GM19463 (cell line): ENCODE data around the gene ADAM11.

Experiments
- ATAC-seq: cut with Tn5 transposase; IDR thresholded peaks from one replicate; pipeline ENCODE4 v1.9.1; 2021; ENCODE audit warnings: mild to moderate bottlenecking, moderate library complexity; ENCODE audit not compliant: unreplicated experiment

Gene ADAM11

GRCh38 chr17:44775136-44775837 lies 16.5 kb downstream of the ADAM11 start:
- ATAC-seq: peak; percentile 91

GRCh38 chr17:44775838-44776621 lies 17.2 kb downstream of the ADAM11 start:
- peak; percentile 7 for ATAC-seq

- no peak for ATAC-seq
Measured at GRCh38 chr17:44776628-44777393, 18.0 kb downstream of the ADAM11 start.

- ATAC-seq: no peak
Measured at GRCh38 chr17:44777394-44778348, 18.9 kb downstream of the ADAM11 start.

- no peak for ATAC-seq
Measured at GRCh38 chr17:44778656-44779210, 19.9 kb downstream of the ADAM11 start.

- no peak for ATAC-seq
Measured at GRCh38 chr17:44779211-44780025, 20.6 kb downstream of the ADAM11 start.

GRCh38 chr17:44780161-44780560 lies 21.4 kb downstream of the ADAM11 start:
- ATAC-seq: no peak

- ATAC-seq: no peak
Measured at GRCh38 chr17:44780845-44781480, 22.2 kb downstream of the ADAM11 start.

- no peak for ATAC-seq
Measured at GRCh38 chr17:44781551-44782325, 22.9 kb downstream of the ADAM11 start.

GRCh38 chr17:44782326-44782850 lies 23.6 kb downstream of the ADAM11 start:
- ATAC-seq: no peak

GRCh38 chr17:44785921-44786320 lies 27.1 kb downstream of the ADAM11 start:
- no peak for ATAC-seq

- ATAC-seq: no peak
Measured at GRCh38 chr17:44786551-44787081, 27.8 kb downstream of the ADAM11 start.

GRCh38 chr17:44787271-44787940 lies 28.6 kb downstream of the ADAM11 start:
- ATAC-seq: no peak

- ATAC-seq: no peak
Measured at GRCh38 chr17:44788139-44788538, 29.4 kb downstream of the ADAM11 start.

GRCh38 chr17:44792276-44792675 lies 33.5 kb downstream of the ADAM11 start:
- ATAC-seq: no peak

GRCh38 chr17:44793885-44794842 lies 35.4 kb downstream of the ADAM11 start:
- ATAC-seq: no peak
